Esophagus (tissue), 2 donors: ENCODE data around the gene PDCD6IP. TPM values are rescaled to one million over a fixed set of nuclear protein-coding genes. Genes with fewer than 3 reads are reported as not detected.

Experiments used
- H3K27ac ChIP-seq, 2 donors: one replicate each; pipeline ENCODE4 v1.5.1; 2013; ENCODE audit warnings: low read depth in 2 of 2, mild to moderate bottlenecking in 2 of 2, inconsistent platforms in 1 of 2, low read length in 1 of 2, moderate library complexity in 1 of 2
- H3K27me3 ChIP-seq, 2 donors: one replicate each; pipeline ENCODE4 v1.6.1; 2013; ENCODE audit warnings: low read length in 2 of 2, control low read depth in 1 of 2, mild to moderate bottlenecking in 1 of 2; ENCODE audit not compliant: insufficient read depth in 2 of 2, control insufficient read depth in 1 of 2
- H3K36me3 ChIP-seq, 2 donors: one replicate each; pipeline ENCODE4 v1.6.1; 2013; ENCODE audit warnings: low read length in 1 of 2; ENCODE audit not compliant: control insufficient read depth in 2 of 2, insufficient read depth in 2 of 2
- H3K4me1 ChIP-seq, 2 donors: one replicate each; pipeline ENCODE4 v1.6.1; 2013; ENCODE audit warnings: low read length in 1 of 2; ENCODE audit not compliant: control insufficient read depth in 2 of 2, insufficient read depth in 2 of 2
- H3K4me3 ChIP-seq, 2 donors: one replicate each; pipeline ENCODE4 v1.5.1; 2013; ENCODE audit warnings: low read length in 2 of 2, mild to moderate bottlenecking in 2 of 2, low read depth in 1 of 2, moderate library complexity in 1 of 2
- H3K9me3 ChIP-seq, 2 donors: one replicate each; pipeline ENCODE4 v1.6.1; 2013; ENCODE audit warnings: mild to moderate bottlenecking in 2 of 2, low read depth in 1 of 2, low read length in 1 of 2, moderate library complexity in 1 of 2; ENCODE audit not compliant: control insufficient read depth in 2 of 2, insufficient read depth in 1 of 2
- WGBS, 2 donors: extraction: QIAGEN DNeasy Blood & Tissue Kit; methylation state at CpG; one replicate each; pipeline ENCODE4 v1.1.7; 2013; 5-methylcytosine and 5-hydroxymethylcytosine counted together
- polyA plus RNA-seq, 2 donors: library from polyadenylated mRNA; stranded (reverse); fragments of 200-250 nt; gene quantifications; one replicate each; pipeline ENCODE4 v1.2.3, GENCODE V29; 2013
- donor health status: healthy with polysubstance abuse.
- donor health status: Bipolar disorder and iron deficiency.

PDCD6IP gene
- polyA plus RNA-seq, 2 donors, result 54.0 to 88.6 TPM

GRCh38 chr3:33897306-33897705, 98.9 kb downstream of the PDCD6IP start:
- 65 to 71% methylated on average over 1 of the region's 1 CpG for WGBS, 2 donors
- Histone ChIP-seq H3K4me3 (no peak overlapping the region), H3K27ac (no peak overlapping the region), H3K27me3 (no peaks in the 10 kb centered on the region), H3K4me1 (no peaks in the 10 kb centered on the region), H3K9me3 (no peaks in the 10 kb centered on the region), H3K36me3 (no peaks in the 10 kb centered on the region)

DNA sequence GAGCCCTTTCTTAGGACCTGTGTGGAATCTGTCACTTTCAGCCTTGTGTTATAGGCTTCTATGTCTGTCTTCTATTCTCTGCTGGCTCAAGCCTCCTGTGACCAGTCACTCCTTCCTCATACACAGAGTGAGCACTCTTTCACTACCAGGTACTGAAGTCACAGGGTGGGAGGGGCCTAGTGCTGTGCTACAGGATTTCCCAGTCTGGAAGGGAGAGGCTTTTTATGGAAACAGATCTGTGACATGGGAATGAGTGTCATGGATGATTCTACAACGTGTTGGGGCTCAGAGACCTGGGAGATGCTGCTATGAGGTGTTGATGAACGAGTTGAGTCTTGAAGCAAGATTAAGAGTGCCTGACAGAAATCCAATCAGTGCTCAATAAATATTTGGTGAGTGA, 100.5 kb downstream of the PDCD6IP start:
- Histone ChIP-seq H3K27me3 (no peaks in the 10 kb centered on the region), H3K4me1 (no peaks in the 10 kb centered on the region), H3K4me3 (no peak overlapping the region), H3K36me3 (no peaks in the 10 kb centered on the region), H3K9me3 (no peaks in the 10 kb centered on the region), H3K27ac (no peak overlapping the region)
- 40 to 51% methylated on average over 2 of the region's 2 CpGs for WGBS, 2 donors

DNA sequence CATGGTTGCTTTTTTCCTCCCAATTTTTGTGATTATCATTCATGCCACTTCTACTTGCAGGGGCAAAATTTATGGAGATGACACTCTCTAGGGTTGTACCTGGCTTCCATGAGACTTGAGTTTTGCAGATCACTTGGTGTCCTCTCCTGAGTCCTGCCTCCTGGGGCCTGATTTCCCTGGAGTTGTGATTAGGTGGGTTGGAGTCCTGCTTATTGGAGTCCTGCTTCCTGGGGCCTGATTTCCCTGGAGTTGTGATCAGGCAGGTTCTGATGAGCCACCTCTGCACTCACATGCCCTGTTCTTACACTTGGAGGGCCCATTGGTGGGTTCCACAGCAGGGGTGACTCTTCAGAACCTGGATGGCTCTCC, 102.0 kb downstream of the PDCD6IP start:
- no peaks in the 10 kb centered on the region for H3K4me1 ChIP-seq
- no peak overlapping the region for H3K4me3 ChIP-seq
- H3K36me3 ChIP-seq, result no peaks in the 10 kb centered on the region
- H3K9me3 ChIP-seq, result no peaks in the 10 kb centered on the region
- H3K27me3 ChIP-seq, result no peaks in the 10 kb centered on the region
- H3K27ac ChIP-seq, result no peak overlapping the region

DNA sequence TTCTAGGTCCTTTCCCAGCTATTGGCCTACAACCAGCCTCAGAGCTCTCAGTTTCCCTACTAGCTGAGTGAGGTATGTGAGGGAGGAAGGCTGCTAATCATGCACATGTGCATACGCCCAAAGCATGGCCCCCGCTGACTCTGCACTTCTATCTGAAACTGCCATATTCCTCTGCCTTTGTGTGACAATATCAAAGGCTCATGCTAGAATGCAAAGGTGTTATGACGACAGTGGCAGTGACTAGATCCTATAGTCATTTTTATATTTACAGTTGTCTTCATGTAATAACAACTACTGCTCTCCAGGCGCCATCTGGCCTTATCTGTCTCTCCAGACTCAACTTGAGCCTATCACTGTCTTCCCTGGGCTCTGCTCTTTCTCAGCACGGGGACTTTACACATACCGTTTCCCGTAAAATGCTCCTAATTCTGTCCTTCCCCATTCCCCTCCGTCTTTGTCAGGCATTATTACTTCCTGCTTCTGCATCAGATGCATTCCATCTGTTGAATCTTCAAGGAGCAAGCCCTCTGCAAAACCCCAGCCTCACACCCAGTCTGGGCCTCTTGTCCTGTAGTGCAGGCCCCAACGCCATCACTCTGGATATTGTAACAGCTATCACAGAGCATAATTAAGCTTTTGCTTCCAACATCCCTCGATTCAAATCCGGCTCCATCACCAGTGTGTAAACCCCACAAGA, 102.5 kb downstream of the PDCD6IP start:
- Histone ChIP-seq H3K27ac (no peak overlapping the region), H3K4me1 (no peaks in the 10 kb centered on the region), H3K4me3 (no peak overlapping the region), H3K9me3 (no peaks in the 10 kb centered on the region), H3K27me3 (no peaks in the 10 kb centered on the region), H3K36me3 (no peaks in the 10 kb centered on the region)
- WGBS, 2 donors, result 83 to 87% methylated on average over 11 of the region's 11 CpGs

GRCh38 chr3:33901862-33902563, 103.6 kb downstream of the PDCD6IP start:
- Histone ChIP-seq H3K9me3 (no peaks in the 10 kb centered on the region), H3K4me1 (no peaks in the 10 kb centered on the region), H3K36me3 (no peaks in the 10 kb centered on the region), H3K27ac (peak overlapping the region in 1 of 2 donors; percentile 7), H3K27me3 (no peaks in the 10 kb centered on the region), H3K4me3 (no peak overlapping the region)
- 61 to 66% methylated on average over 6 of the region's 6 CpGs for WGBS, 2 donors

- Histone ChIP-seq H3K9me3 (no peaks in the 10 kb centered on the region), H3K4me1 (no peaks in the 10 kb centered on the region), H3K27me3 (no peaks in the 10 kb centered on the region), H3K27ac (no peak overlapping the region), H3K36me3 (no peaks in the 10 kb centered on the region), H3K4me3 (no peak overlapping the region)
- 93 to 97% methylated on average over 3 of the region's 3 CpGs for WGBS, 2 donors
Observed at GRCh38 chr3:33904730-33905129, 106.3 kb downstream of the PDCD6IP start.

DNA sequence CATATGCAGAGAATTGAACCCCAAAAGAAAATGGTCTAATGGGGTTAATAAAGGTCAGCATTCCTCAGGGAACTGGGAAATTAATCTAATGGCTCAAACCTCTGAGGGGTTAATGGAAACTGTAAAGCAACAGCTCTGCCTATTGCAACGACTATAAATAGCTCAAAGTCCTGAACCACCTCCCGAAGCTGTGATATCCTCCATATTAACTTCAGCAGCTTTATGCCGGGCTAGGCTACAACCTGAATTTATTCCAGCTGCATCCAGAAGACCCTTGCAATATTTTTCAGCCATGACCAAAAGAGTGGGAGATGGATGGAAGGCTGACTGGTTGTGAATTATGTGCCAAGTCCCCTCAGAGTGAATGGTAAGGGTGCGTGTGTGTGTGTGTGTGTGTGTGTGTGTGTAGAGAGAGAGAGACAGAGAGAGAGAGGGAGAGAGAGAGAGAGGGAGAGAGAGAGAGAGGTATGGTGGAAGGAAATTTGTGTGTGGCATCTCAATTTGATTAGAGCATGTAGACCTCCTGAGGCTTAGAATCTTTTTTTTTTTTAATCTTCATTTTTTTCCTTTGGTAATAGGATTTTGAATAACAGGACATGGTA, 109.9 kb downstream of the PDCD6IP start:
- H3K4me1 ChIP-seq, result no peaks in the 10 kb centered on the region
- H3K9me3 ChIP-seq, result no peaks in the 10 kb centered on the region
- H3K36me3 ChIP-seq, result no peaks in the 10 kb centered on the region
- no peak overlapping the region for H3K4me3 ChIP-seq
- 51 to 66% methylated on average over 4 of the region's 4 CpGs for WGBS, 2 donors
- no peak overlapping the region for H3K27ac ChIP-seq
- H3K27me3 ChIP-seq, result no peaks in the 10 kb centered on the region

DNA sequence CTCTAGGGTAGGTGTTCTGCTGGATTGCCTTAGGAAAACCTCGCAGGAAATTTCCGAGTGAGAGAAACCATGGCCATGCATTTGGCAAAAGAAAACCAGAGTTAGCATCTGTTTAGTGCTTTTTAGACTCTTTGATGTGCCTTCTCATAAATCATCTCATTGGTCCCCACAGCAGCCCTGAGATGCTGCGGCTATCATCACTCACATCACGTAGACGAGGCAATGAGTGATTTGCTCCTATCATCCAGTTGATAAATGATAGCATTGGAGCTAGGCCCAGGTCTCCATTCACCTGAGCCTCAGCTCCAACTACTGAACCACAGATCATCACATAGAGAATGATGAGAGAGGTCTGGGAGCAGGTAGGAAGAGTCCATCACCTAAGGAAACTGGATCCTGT, 111.1 kb downstream of the PDCD6IP start:
- no peaks in the 10 kb centered on the region for H3K36me3 ChIP-seq
- H3K4me3 ChIP-seq, result no peak overlapping the region
- no peaks in the 10 kb centered on the region for H3K4me1 ChIP-seq
- no peaks in the 10 kb centered on the region for H3K27me3 ChIP-seq
- 77 to 82% methylated on average over 5 of the region's 5 CpGs for WGBS, 2 donors
- H3K27ac ChIP-seq, result no peak overlapping the region
- H3K9me3 ChIP-seq, result no peaks in the 10 kb centered on the region

DNA sequence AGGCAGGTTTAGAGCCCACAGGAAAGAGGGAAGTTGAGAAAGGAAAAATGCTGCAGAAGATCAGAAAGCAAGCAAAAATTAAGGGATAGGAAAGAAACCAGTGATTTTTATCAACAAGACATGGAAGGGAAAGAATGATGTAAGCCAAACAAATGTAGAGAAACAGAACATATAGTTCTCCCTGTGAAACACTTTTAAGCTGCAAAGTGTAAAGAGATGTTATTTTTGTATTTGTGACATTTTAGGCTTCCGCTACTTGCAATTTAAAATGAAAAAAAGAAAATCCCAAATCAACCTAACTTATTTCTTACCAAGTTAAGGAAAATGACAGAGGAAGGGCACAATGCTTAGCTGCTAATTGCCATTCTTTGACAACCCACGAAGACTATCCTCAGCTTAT, 111.6 kb downstream of the PDCD6IP start:
- H3K36me3 ChIP-seq, result no peaks in the 10 kb centered on the region
- no peak overlapping the region for H3K4me3 ChIP-seq
- no peaks in the 10 kb centered on the region for H3K4me1 ChIP-seq
- no peaks in the 10 kb centered on the region for H3K27me3 ChIP-seq
- no peaks in the 10 kb centered on the region for H3K9me3 ChIP-seq
- whole genome bisulfite sequencing, 2 donors, result 84 to 86% methylated on average over 2 of the region's 2 CpGs
- no peak overlapping the region for H3K27ac ChIP-seq
